ENCODE measurements around the gene DIDO1.

Gene DIDO1

DNA sequence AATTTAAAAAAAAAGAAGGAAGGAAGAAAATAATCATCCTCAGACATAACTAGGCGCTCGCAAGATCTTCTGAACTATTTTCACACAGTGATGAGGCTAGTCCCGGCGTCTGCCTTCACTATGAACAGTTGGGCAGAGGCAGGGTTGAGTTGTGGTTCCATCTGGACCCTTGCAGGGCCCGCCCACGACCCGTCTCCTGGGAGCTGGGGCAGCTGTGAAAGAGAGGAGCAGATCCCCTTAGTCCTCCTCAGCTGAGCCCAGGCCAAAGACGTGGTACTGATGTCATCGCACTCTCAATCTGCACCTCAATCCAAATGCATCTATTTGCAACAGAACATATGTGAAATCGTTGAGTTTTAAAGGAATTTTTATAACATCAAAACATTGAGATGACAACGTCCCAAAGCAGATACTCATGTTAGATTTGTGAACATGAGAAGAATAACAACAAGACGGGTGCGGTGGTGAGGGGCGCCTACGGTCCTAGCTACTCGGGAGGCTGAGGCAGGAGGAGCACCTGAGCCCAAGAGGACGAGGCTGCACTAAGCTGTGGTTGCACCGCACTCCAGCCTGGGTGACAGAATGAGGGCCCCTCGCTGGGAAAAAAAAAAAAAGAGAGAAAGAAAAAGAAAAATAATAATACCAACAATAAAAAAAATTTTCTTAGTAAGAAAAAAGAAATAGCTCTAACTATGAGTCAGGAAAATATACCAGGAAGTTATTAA is 80.0 kb downstream of the DIDO1 start:
- no peak for DNase-seq

DNA sequence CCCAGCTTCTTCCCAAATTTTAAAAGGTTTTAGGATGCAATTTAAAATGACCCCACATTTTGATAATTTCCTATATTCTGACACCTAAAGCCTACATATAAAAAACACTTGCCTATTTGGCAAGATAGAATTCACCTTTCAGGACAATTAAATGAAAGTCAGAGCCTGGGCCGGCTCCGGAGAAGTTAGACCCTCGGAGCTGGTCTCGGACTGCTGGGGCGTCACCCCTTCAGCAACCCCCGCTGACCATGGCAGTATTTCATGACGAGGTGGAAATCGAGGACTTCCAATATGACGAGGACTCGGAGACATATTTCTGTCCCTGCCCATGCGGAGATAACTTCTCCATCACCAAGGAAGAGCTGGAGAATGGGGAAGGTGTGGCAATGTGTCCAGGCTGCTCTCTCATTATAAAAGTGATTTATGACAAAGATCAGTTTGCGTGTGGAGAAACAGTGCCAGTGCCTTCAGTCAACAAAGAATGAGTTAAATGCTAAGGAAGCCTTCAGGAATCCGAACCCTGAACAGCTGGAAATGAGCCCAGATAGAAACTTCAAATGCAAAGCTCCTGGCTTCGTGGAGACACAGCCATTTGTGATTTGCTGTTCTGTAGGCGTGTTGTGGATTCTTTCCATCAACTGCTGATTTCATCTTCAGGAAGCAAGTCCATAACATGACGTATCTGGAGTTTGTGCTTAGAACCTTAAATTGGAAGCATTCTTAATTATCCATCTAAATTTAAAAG is 80.7 kb downstream of the DIDO1 start:
- DNase-seq = no peak

DNA sequence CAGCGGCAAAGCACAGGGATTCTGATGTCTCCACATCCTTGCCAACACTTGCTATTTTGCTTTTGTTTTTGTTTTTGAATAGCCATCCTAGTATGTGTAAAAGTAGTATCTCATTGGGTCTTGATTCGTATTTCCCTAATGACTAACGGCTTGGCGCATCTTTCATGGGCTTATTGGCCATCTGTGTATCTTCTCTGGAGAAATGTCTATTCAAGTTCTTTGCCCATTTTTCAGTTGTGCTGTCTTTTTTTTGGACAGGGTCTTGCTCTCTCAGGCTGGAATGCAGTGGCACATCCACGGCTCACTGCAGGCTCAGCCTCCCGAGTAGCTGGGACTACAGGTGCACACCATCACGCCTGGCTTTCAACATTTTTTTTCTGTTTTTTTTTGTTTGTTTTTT is 82.1 kb downstream of the DIDO1 start:
- no peak for DNase-seq

DNA sequence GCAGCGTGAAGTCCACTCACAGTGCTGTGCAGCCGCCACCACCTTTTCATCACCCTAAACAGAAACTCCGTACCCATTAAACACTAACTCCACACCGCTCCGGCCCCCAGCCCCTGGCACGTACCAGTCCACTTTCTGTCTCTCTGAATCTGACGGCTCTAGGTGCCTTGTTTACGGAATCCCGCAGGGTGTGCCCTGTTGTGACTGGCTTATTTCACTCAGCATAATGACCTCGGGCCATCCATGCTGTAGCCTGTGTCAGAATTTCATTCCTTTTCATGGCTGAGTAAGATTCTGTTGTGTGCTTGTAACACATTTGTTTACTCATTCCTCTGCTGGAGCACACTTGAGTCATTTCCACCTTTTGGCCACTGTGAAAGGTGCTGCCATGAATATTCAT is 82.6 kb downstream of the DIDO1 start:
- DNase-seq = no peak

DNA sequence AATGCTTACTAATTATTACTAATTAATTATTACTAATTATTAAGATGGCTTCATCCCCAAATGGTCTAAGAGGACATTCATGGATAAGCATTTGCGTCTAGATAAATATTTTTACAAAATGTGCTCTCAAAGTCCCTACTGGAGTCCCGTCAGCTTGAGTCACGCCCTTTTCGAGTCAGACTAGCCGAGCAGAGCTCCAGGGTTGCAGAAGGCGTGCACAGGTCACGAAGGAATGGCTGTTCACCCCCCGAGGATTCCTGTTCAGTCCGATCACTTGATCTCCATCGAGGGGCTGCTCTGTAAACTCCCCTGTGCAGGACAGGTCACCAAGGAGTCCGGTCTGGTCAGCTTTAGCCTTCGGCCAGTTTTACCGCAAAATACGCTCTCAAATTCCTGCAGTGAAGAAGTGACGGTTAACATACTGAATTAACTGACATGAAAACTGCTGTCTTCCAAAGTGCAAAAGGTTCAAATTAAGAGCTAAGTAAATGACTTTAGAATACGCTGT is 84.5 kb downstream of the DIDO1 start:
- DNase-seq = no peak

DNA sequence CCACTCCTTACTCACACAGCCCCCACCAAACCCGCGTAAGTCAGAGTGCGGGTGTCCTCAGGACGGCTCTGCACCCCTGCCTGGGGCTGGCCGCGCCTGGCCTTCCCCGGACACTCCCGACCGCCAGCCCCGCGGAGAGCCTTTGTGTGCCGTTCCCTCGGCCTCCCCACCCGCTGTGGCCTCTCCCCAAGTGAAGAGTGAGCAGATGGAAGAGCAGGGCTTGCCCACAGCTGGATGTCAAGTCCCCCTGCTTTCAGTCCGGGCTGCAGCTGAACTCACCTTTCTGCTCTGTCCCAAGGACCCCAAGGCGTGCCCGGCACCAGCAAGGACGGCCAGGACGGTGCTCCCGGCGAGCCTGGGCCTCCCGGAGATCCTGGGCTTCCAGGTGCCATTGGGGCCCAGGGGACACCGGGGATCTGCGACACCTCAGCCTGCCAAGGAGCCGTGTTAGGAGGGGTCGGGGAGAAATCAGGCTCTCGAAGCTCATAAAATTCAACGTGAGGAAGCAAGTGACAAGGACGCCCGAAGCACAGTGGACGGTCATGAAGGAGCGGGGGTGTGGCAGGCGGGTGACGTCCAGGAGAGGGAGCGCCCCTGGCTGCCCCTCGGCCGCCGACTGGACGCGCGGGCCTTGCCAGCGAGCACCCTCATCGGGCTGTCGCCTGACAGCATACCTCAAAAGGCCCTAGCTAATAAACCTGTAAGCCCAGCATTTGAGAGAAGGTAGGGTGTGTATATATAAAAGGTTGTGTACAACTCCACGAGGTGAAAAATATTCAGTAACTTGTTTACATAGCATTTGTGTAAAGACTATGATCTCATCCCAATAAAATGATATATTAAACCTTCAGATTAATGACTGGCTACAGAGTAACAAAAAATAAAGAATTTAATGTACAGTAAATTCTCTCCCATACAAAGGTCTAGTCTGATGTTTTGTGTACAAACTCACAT is 85.8 kb downstream of the DIDO1 start:
- no peak for DNase-seq

DNA sequence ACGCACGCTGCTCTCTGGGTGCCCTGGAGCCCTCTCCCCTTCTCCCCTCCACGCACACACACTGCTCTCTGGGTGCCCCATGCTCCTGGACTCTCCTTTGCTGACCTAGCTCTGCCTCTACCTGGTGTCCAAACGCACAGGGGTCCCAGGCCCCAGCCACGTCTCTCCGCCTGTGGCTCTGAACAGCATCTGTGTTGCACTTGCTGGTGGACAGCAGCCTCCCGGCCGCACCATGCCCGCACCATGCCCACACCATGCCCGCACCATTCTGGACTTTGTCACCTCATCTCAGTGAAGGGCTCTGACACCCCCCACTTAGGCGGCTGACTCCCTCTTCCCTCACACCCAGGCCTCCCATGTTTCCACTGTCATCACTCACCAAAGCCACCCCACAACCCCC is 86.5 kb downstream of the DIDO1 start:
- no peak for DNase-seq

DNA sequence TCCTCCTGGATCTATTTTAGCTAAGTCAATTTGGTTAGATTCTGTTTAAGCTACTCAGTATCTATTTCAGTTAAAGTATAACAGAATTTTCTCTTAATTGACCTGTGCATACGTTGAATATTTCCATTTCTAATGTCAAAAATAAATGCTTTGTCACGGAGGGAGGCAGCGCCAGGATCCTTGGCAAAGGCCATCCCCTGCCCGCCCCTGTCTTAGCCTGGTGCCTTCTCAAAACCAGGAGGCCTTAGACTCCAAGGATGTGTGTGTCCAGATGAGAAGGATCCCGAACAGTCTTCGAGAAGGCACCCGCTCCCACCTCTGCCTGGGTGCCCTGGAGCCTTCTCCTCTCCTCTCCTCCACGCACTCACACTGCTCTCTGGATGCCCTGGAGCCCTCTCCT is 87.0 kb downstream of the DIDO1 start:
- DNase-seq = no peak

DNA sequence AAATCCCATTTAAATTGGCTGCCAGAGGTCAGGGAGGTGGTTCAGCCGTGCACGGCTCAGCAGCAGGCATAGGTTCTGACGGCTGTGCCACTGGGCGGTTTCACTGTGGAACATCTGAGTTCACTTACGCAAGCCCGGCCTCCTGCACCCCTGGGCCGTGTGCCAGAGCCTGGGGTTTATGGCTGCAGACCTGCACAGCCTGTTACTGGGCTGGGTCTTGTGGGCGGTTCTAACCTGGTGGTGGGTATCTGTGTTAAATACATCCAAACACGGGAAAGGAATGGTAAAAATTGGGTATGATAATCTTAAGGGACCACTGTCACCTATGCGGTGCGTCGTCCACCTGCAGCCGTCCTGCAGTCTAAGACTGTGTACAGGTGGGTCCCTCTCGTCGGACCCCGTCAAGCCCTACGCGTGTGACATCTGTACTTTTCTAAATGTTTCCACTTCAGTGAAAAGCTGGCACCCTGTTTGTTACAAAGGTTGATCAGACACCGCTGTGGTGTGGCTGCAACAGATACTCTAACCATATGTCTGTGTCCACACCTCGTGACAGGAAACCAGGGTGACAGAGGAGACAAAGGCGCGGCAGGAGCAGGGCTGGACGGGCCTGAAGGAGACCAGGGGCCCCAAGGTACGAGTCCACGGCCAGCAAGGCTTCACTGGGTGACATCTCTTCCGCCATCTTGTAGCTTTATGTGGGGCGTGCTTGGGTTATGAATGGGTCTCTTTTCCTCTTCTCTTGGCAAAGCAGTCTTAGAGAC is 88.0 kb downstream of the DIDO1 start:
- peak; percentile 72 for DNase-seq

DNA sequence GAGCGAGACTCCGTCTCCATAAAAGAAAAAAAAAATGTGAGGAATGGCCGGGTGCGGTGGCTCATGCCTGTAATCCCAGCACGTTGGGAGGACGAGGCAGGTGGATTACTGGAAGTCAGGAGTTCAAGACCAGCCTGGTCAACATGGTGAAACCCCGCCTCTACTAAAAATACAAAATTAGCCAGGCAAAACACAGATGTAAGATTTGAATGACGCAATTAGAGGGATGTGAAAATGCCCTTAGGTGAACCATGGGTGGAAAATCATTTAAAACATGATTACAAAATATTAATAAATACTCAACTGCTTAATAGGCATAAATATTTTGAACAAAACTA is 88.5 kb downstream of the DIDO1 start:
- DNase-seq = no peak

DNA sequence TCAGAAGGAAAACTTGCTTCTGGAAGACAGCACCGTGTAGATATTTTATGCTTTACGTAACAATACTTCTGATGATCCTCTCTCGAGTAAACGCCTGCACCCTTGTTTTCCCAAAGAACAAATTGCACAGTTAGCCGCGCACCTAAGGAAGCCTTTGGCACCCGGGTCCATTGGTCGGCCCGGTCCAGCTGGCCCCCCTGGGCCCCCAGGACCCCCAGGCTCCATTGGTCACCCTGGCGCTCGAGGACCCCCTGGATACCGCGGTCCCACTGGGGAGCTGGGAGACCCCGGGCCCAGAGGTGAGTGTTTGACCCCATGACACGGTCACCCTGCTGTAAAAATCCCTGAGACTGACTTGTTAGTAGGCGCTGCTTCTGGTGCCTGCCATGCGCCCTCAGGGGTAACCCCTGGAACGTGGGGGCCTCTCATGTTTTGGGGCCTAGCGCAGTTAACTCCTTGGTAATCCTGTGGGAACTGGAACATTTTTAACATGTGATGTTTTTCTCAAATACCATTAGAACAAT is 89.3 kb downstream of the DIDO1 start:
- DNase-seq = no peak

DNA sequence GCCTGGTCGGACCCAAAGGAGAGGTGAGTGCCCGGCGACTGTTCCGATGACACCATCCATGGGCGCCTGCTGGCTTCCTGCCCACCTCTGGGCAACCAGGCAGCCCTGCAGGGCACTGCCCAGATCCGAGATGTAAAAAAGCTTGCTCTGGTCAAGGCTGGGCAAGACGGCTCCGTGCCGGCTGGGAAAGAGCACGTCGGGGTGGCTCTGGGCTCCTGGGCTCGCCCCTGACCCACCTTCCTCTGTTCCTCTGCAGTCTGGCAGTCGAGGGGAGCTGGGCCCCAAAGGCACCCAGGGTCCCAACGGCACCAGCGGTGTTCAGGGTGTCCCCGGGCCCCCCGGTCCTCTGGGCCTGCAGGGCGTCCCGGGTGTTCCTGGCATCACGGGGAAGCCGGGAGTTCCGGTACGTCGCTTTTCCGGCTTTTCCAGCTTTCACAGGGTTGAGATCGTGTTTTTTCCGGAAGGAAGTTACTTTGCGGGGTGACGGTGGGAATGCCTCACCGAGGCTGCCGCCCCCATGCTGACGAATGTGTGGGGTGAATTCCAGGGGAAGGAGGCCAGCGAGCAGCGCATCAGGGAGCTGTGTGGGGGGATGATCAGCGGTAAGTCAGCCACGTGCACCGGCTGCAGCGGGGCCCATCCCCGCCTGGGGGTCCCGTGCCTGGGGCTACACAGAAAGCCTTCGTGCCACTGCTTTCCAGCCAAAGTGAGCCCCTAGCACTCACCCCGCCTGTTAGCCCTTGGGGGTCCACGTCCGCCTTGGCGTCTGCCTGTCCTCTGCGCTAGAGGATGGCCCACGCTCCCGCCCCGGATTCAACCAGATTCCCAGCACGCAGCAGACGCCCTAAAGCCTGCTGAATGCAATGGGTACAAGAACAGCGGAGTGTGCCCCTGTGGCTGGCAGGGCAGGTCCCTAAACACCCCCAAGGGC is 90.1 kb downstream of the DIDO1 start:
- DNase-seq = no peak

DNA sequence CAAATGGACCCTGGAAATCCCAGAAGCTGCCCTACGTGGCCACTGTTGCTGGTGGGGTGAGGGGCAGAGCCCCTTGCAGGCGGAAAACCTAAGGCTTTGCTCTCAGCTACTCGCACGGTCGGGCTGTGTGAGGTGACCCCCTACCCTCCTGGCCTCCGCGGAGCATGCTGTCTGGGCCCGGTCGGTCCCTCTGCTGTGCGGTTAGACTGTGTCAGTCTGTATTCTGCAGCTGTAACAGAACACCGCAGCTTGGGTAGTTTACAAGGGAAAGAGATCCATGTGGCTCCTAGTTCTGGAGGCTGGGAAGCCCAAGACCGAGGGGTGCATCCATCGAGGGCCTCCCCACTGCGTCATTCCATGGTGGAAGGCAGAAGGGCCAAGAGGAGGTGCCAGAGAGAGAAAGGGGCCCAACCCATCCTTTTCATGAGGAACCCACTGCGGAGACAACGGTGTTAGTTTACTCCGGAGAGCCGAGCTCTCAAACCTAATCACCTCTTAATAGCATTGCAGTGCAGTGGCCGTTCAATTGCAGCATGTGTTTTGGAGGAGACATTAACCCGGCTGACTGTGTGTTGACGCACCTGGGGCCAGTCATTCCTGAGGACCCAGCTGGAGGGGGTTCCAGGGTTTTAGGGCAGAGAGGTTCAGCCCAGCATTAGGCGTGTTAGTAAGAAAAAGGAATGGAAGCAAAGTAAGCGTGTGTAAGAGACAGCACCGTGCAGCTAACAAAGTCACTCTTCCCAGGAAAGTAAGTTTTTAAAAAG is 91.2 kb downstream of the DIDO1 start:
- DNase-seq = no peak

DNA sequence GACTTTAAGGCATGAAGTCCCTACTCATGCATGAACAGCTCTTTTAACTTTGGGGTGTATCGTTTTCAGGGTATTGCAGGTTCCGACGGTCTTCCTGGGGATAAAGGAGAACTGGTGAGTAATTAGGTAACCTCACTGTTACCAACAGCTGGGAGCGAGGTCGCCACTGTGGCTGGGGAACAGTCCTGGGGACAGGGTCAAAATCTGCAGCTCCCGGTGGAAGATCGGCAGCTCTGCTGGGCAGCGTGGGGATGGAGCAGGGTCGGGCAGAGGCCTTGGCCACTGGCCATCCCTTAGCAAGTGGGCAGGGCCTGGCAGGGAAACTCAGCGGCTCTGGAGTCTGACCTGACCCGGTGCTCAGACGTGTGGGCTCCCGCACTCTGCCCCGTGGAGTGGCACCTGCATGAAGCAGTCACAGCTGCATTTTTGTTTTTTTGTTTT is 93.3 kb downstream of the DIDO1 start:
- DNase-seq = no peak

DNA sequence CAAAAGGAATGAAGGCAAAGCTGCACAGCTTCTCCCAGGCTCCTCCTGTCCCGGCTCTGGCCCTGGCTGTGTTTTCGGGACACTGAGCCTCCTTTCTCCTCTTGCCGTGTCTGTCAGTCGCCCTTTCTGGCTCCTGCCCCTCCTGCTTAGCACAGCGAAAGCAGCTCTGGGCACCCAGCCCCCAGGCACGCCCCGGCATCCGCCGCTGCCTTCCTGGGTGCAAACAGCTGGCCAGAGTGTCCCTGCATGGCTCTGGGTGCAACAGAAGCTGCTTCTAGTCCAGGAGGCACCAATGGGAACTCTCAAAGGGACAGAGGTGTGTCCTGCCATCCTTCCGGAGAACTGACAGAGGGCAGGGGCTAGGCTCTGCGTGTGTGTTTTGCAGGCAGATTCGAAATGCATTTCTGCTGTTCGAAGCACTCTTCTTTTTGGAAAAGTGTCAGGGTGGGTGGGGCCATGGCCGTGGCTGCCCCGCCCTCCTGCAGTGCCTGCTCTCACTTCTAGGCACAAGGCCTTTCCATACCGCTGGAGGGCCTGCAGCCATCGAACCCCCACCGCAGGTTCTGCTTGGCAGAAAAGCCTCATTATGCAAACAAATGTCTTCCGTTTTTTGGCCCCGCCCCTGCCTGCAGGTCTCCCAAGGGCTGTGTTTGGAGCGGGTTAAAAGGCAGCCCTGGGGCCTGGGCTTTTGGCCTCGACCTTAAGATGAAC is 93.9 kb downstream of the DIDO1 start:
- peak; percentile 95 for DNase-seq

DNA sequence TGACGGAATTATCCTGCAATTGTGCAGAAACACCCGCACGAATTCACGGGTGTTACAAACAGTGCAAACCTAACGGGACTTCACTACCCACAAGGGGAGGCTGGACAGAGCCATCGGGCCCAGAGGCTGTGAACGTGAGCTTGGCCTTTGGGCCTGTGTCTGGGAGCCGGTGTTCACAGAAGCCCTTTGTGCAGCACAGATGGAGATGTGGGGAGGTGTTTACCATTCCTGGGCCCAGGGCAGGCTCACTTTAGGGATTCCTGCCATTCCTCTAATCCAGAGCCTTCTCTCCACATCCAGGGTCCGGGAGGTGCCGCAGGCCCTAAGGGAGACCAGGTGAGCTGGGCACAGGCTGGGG is 94.5 kb downstream of the DIDO1 start:
- DNase-seq = no peak

DNA sequence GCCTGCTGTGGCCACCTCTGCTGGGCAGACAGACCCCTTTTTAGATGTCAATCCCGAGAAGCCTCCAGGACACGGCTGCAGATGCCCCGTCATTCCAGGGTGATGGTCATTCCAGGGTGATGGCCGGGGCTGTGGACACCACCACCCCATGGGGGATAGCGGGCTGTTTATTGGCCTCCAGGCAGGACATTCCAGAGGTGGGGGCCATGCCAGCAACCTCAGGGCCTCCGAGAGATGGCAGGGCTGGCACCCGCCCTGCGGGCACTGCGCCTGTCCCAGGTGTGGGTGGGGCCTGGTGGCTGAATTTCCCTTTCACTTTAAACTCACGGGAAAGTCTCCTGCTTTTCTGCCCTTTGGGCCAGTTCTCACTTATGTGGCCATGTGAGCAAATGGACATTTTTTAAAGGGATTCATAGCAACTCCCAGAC is 94.9 kb downstream of the DIDO1 start:
- DNase-seq = no peak

DNA sequence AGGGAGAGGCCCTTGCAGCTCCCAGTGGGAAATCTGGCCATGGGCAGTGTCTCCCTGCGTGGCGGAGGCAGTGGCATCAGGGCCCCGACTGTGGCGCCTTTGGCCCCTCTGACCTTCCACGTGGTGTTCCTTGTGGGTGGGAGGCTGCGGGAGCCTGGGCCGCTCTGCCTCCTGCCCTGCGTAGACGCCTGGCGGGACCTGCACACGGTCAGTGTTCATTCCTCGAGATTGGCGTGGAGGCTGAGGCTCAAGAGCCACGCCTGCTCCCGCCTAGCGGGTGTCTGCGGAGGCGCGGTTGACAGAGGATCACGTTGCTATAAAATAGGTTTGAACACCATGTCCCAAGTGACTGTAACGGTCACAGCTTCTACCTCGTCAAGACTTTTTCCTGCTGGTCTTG is 95.5 kb downstream of the DIDO1 start:
- DNase-seq = peak; percentile 11

DNA sequence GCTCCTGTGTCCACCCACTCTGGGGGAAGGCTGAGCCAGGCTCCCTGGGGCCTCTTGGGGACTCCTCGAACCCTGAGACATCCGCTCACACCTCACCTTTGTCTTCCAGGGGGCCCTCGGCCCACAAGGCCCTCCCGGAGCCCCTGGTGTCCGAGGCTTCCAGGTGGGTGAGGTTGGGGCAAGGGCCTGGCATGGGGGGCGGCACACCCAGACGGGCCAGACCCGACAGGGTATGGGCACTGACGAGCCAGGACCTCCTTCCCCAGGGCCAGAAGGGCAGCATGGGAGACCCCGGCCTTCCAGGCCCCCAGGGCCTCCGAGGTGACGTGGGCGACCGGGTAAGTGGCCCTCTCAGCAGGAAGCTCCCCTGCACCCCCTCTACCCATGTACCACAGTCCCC is 96.1 kb downstream of the DIDO1 start:
- no peak for DNase-seq

Data from hematopoietic multipotent progenitor cell treated with erythropoietin and hydrocortisone succinate and interleukin-3 and kit ligand, for 6 days (in vitro differentiated cells).